CD8-positive, alpha-beta memory T cell (primary cell): ENCODE measurements around the gene MTA2. TPM values are rescaled to one million over a fixed set of nuclear protein-coding genes. Genes with fewer than 3 reads are reported as not detected.
"Not testable (repeated sequence)": the region's sequence is repeated elsewhere in the genome, so short reads cannot be mapped to it uniquely, and the experiment has no call there.

ENCODE experiments used
- CTCF ChIA-PET: fragments of 350-600 bp; sonication (Branson Sonifier 250); formaldehyde crosslinking; loops from one replicate; lab custom pipeline; 2021; ENCODE audit warnings: antibody characterized with exemption; lab: Charles Lee
- POLR2A ChIA-PET: fragments of 350-600 bp; sonication (Branson Sonifier 250); formaldehyde crosslinking; loops from one replicate; lab custom pipeline; 2021; ENCODE audit warnings: antibody characterized with exemption; lab: Charles Lee
- DNase-seq, 5 donors: peaks; one replicate each; pipeline versions ENCODE4 v3.0.0 to v3.0.0-alpha.2; 2020 to 2022; ENCODE audit warnings: mixed read lengths in 1 of 5
- H3K27ac ChIP-seq: one replicate; pipeline ENCODE4 v1.7.0; 2013; ENCODE audit warnings: low read depth, mild to moderate bottlenecking, low read length, moderate library complexity
- H3K27me3 ChIP-seq: 2 replicates; pipeline ENCODE4 v1.7.0; 2013; ENCODE audit warnings: low read length, mild to moderate bottlenecking; ENCODE audit not compliant: insufficient read depth, poor library complexity, severe bottlenecking
- H3K36me3 ChIP-seq: 2 replicates; pipeline ENCODE4 v1.7.0; 2013; ENCODE audit warnings: mild to moderate bottlenecking, low read length, moderate library complexity; ENCODE audit not compliant: insufficient read depth
- H3K4me1 ChIP-seq: 2 replicates; pipeline ENCODE4 v1.7.0; 2013; ENCODE audit warnings: mild to moderate bottlenecking, low read length, moderate library complexity; ENCODE audit not compliant: insufficient read depth
- H3K4me3 ChIP-seq: 2 replicates; pipeline ENCODE4 v1.7.0; 2013; ENCODE audit warnings: mild to moderate bottlenecking, low read length
- H3K9me3 ChIP-seq: 2 replicates; pipeline ENCODE4 v1.7.0; 2013; ENCODE audit warnings: mild to moderate bottlenecking, low read length
- H3K27ac Mint-ChIP-seq, 8 donors: one replicate each; pipeline ENCODE4 v1.8.0; 2020 to 2021; ENCODE audit warnings: mixed read lengths in 8 of 8, mild to moderate bottlenecking in 6 of 8, inconsistent platforms in 3 of 8, moderate library complexity in 3 of 8
- H3K27me3 Mint-ChIP-seq, 2 donors: one replicate each; pipeline ENCODE4 v1.8.0; 2020 to 2021; ENCODE audit warnings: mixed read lengths in 2 of 2, mild to moderate bottlenecking in 1 of 2, moderate library complexity in 1 of 2
- H3K36me3 Mint-ChIP-seq, 3 donors: one replicate each; pipeline ENCODE4 v1.8.0; 2020 to 2021; ENCODE audit warnings: mixed read lengths in 3 of 3, inconsistent platforms in 1 of 3, mild to moderate bottlenecking in 1 of 3
- H3K4me1 Mint-ChIP-seq, 3 donors: one replicate each; pipeline ENCODE4 v1.8.0; 2020 to 2021; ENCODE audit warnings: mixed read lengths in 3 of 3, inconsistent platforms in 1 of 3, mild to moderate bottlenecking in 1 of 3
- H3K4me3 Mint-ChIP-seq, 7 donors: one replicate each; pipeline ENCODE4 v1.8.0; 2020 to 2021; ENCODE audit warnings: mixed read lengths in 7 of 7, mild to moderate bottlenecking in 6 of 7, moderate library complexity in 4 of 7, inconsistent platforms in 2 of 7
- H3K9me3 Mint-ChIP-seq, 5 donors: one replicate each; pipeline ENCODE4 v1.8.0; 2020 to 2022; ENCODE audit warnings: mixed read lengths in 5 of 5, mild to moderate bottlenecking in 3 of 5, moderate library complexity in 2 of 5, inconsistent platforms in 1 of 5
- polyA plus RNA-seq: library from polyadenylated mRNA; unstranded; fragments of 300-500 nt; fragmentation: Illumina TruSeq; gene quantifications from one replicate; pipeline ENCODE4 v1.2.3, GENCODE V29; 2021
- total RNA-seq, 2 experiments: library from RNA; stranded (reverse); gene quantifications; one replicate each; pipeline ENCODE4 v1.2.3, GENCODE V29; 2021

MTA2 gene
- total RNA-seq, result 100 to 1,000 TPM; 248 to 263 TPM
- polyA plus RNA-seq, result 37.4 TPM

GRCh38 chr11:62601372-62602140 lies at the start of gene MTA2:
TSS of gene MTA2 (minus strand) at chr11:62601865. CDS start at chr11:62601450, 415 bp downstream.
- POLR2A ChIA-PET, result interaction anchor here (0.5 to 3.5 kb wide), 22 partner anchors 10 to 1538 kb away, joined by 3 to 63 read pairs (median 5); partner anchors contain the start of genes C11orf98, CSKMT, EEF1G and EML3
- CTCF ChIA-PET, result interaction anchor here (0.8 to 2.3 kb wide), 9 partner anchors 9 to 93 kb away, joined by 3 to 31 read pairs (median 4); partner anchors contain the start of genes B3GAT3, LBHD1, TUT1 and UQCC3
- peak; percentile 98 to 100 (median 99) for DNase-seq
- Mint-ChIP-seq H3K36me3 (peaks cover 20 to 83% (median 31%) of the 10 kb centered on the region in 3 donors), H3K4me1 (peaks cover 49 to 69% (median 52%) of the 10 kb centered on the region in 3 donors), H3K27ac (peak within 1 kb of the TSS; percentile 93 to 98 (median 96)), H3K27me3 (peaks cover 0 to 5% of the 10 kb centered on the region in 2 donors), H3K4me3 (peak within 1 kb of the TSS; percentile 91 to 97 (median 93)), H3K9me3 (no peaks in the 10 kb centered on the region)
- peak within 1 kb of the TSS; percentile 89 for H3K4me3 ChIP-seq
- no peaks in the 10 kb centered on the region for H3K27me3 ChIP-seq
- no peaks in the 10 kb centered on the region for H3K9me3 ChIP-seq
- peak within 1 kb of the TSS; percentile 86 for H3K27ac ChIP-seq
- H3K4me1 ChIP-seq, result peaks cover 29% of the 10 kb centered on the region
- H3K36me3 ChIP-seq, result peaks cover 42% of the 10 kb centered on the region

GRCh38 chr11:62650283-62650682 lies 48.6 kb upstream of the MTA2 start:
- H3K4me1 ChIP-seq, result peaks cover 28% of the 10 kb centered on the region
- peaks cover 11% of the 10 kb centered on the region for H3K36me3 ChIP-seq
- H3K27me3 ChIP-seq, DNase-seq, H3K4me3 ChIP-seq, H3K27me3 Mint-ChIP-seq, H3K27ac ChIP-seq, H3K9me3 Mint-ChIP-seq, H3K9me3 ChIP-seq: not testable (repeated sequence)
- Mint-ChIP-seq H3K4me1 (peaks cover 25 to 43% (median 33%) of the 10 kb centered on the region in 3 donors), H3K4me3 (peak overlapping the region in 2 of 7 donors; percentile 60 to 63), H3K27ac (peak overlapping the region in 3 of 8 donors; percentile 50 to 83 (median 60)), H3K36me3 (peaks cover 0 to 43% (median 3%) of the 10 kb centered on the region in 3 donors)
- POLR2A ChIA-PET, result interaction anchor here (1.0 to 1.7 kb wide), 2 partner anchors 14 to 59 kb away, joined by 5 to 7 read pairs; partner anchors contain the start of genes C11orf98, CSKMT and TUT1
- CTCF ChIA-PET, result interaction anchor here (1.1 to 2.3 kb wide), 3 partner anchors 15 to 59 kb away, joined by 3 to 9 read pairs (median 3); partner anchors contain the start of genes C11orf98 and CSKMT

DNA sequence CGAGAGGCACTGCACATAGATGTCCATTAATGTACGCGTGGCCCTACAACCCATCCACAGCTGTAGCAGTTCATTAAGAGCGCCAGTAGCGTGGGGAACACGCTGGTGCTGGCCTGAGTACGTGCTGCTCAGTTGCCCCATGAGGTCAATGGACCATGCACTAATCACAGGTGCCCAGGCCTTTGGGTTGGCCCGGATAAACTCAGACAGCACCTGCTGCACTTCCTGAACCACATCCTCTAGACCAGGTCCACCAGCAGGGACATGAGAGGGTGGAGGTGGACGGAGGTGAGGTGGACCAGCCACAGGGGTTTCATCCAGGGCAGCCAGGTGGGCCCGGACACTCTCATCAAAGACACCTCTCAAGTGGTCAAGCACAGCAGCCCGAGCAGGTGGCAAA lies 47.8 kb upstream of the MTA2 start:
- peak overlapping the region in 1 of 7 donors; percentile 60 for H3K4me3 Mint-ChIP-seq
- POLR2A ChIA-PET, result interaction anchor here (1.0 to 2.1 kb wide), 3 partner anchors 15 to 22 kb away, joined by 3 to 10 read pairs (median 7); partner anchors contain the start of genes C11orf98, CSKMT and LBHD1
- H3K27ac ChIP-seq, result no peak overlapping the region
- H3K36me3 ChIP-seq, result peaks cover 11% of the 10 kb centered on the region
- CTCF ChIA-PET, result interaction anchor here (1.1 to 2.3 kb wide), 6 partner anchors 13 to 225 kb away, joined by 3 to 11 read pairs (median 3); partner anchors contain the start of genes C11orf98, CSKMT and TUT1
- peaks cover 0 to 46% (median 3%) of the 10 kb centered on the region in 3 donors for H3K36me3 Mint-ChIP-seq
- H3K9me3 ChIP-seq, result no peaks in the 10 kb centered on the region
- H3K27me3 Mint-ChIP-seq, result peaks cover 0 to 7% of the 10 kb centered on the region in 2 donors
- peak overlapping the region in 3 of 8 donors; percentile 54 to 83 (median 58) for H3K27ac Mint-ChIP-seq
- no peaks in the 10 kb centered on the region for H3K27me3 ChIP-seq
- H3K4me3 ChIP-seq, result no peak overlapping the region
- H3K4me1 Mint-ChIP-seq, result peaks cover 29 to 50% (median 40%) of the 10 kb centered on the region in 3 donors
- peaks cover 0 to 3% (median 0%) of the 10 kb centered on the region in 5 donors for H3K9me3 Mint-ChIP-seq
- peaks cover 33% of the 10 kb centered on the region for H3K4me1 ChIP-seq
- DNase-seq, result no peak

GRCh38 chr11:62648967-62649364 lies 47.3 kb upstream of the MTA2 start:
- Histone ChIP-seq H3K4me1 (peaks cover 33% of the 10 kb centered on the region), H3K9me3 (no peaks in the 10 kb centered on the region), H3K27me3 (no peaks in the 10 kb centered on the region), H3K36me3 (peaks cover 11% of the 10 kb centered on the region), H3K4me3 (no peak overlapping the region), H3K27ac (no peak overlapping the region)
- peak overlapping the region in 1 of 7 donors; percentile 60 for H3K4me3 Mint-ChIP-seq
- H3K9me3 Mint-ChIP-seq, result peaks cover 0 to 3% (median 0%) of the 10 kb centered on the region in 5 donors
- H3K4me1 Mint-ChIP-seq, result peaks cover 31 to 51% (median 45%) of the 10 kb centered on the region in 3 donors
- DNase-seq, result no peak
- H3K36me3 Mint-ChIP-seq, result peaks cover 0 to 51% (median 3%) of the 10 kb centered on the region in 3 donors
- ChIA-PET CTCF (interaction anchor here (1.1 to 2.3 kb wide), 6 partner anchors 14 to 224 kb away, joined by 3 to 11 read pairs (median 5); partner anchors contain the start of genes C11orf98, CSKMT, MTA2 and TUT1), POLR2A (interaction anchor here (1.0 to 2.1 kb wide), 2 partner anchors 16 to 23 kb away, joined by 3 to 10 read pairs; partner anchors contain the start of genes C11orf98, CSKMT and LBHD1)
- H3K27ac Mint-ChIP-seq, result peak overlapping the region in 3 of 8 donors; percentile 29 to 83 (median 43)
- peaks cover 0 to 4% of the 10 kb centered on the region in 2 donors for H3K27me3 Mint-ChIP-seq

DNA sequence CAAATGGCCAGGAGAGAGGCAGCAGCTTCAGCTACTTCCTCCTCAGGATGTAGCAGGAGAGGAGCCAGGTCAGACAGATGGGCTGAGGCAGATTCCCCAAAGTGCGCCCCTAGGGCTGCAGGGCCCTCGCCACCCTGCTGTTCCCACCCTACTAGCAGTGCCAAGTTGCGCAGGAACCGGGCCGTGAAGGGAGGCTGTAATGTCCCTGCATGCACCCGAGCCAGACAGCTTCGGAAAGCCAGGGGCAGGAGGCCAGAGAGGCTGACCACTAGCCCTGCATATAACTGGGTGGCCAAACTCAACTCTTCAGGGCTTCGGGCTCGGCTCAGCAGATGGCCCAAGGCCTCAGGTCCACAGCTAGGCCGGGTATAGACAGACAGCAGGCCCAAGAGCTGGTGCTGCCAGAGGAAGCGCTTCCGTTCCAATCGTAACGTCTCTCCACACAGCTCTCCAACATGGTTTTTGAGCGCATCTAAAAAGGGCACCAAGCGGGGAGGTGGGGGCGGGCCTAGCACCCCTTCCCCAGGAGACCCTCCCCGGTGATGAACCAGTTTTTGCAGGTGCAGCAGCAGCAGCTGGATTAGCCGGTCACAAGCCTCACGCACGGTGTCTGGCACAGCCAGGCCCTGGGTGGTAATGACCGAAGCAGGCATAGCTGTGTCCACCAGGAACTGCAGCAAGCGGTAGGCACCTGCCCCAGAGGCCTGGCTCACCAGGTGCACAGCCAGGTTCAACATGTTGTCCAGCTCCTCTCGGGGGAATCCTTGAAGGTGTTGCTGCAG lies 46.7 kb upstream of the MTA2 start:
- CTCF ChIA-PET, result interaction anchor here (0.6 to 2.3 kb wide), 6 partner anchors 16 to 287 kb away, joined by 3 to 11 read pairs (median 5); partner anchors contain the start of genes C11orf98, CSKMT, MTA2 and TUT1
- POLR2A ChIA-PET, result interaction anchor here (1.0 to 2.1 kb wide), 2 partner anchors 17 to 24 kb away, joined by 3 to 10 read pairs; partner anchors contain the start of genes C11orf98, CSKMT and LBHD1
- Histone ChIP-seq H3K36me3 (peaks cover 11% of the 10 kb centered on the region), H3K9me3 (no peaks in the 10 kb centered on the region), H3K27me3 (no peaks in the 10 kb centered on the region), H3K27ac (no peak overlapping the region), H3K4me3 (no peak overlapping the region), H3K4me1 (peaks cover 33% of the 10 kb centered on the region)
- Mint-ChIP-seq H3K4me1 (peaks cover 28 to 48% (median 41%) of the 10 kb centered on the region in 3 donors), H3K36me3 (peaks cover 0 to 49% (median 3%) of the 10 kb centered on the region in 3 donors), H3K27me3 (peaks cover 0 to 1% of the 10 kb centered on the region in 2 donors), H3K9me3 (no peaks in the 10 kb centered on the region), H3K27ac (peak overlapping the region in 1 of 8 donors; percentile 83), H3K4me3 (no peak overlapping the region)
- DNase-seq, result no peak

GRCh38 chr11:62647609-62648005 lies 45.9 kb upstream of the MTA2 start:
- Histone ChIP-seq H3K4me1 (peaks cover 32% of the 10 kb centered on the region), H3K4me3 (no peak overlapping the region), H3K36me3 (peaks cover 13% of the 10 kb centered on the region), H3K27me3 (no peaks in the 10 kb centered on the region), H3K27ac (no peak overlapping the region), H3K9me3 (no peaks in the 10 kb centered on the region)
- CTCF ChIA-PET, result interaction anchor here (0.7 to 2.1 kb wide), 4 partner anchors 17 to 56 kb away, joined by 3 to 11 read pairs (median 5); partner anchors contain the start of genes LBHD1, TUT1 and UQCC3
- DNase-seq, result no peak
- Mint-ChIP-seq H3K27ac (no peak overlapping the region), H3K4me1 (peaks cover 24 to 48% (median 37%) of the 10 kb centered on the region in 3 donors), H3K4me3 (no peak overlapping the region), H3K9me3 (no peaks in the 10 kb centered on the region), H3K27me3 (no peaks in the 10 kb centered on the region), H3K36me3 (peaks cover 0 to 49% (median 3%) of the 10 kb centered on the region in 3 donors)
- POLR2A ChIA-PET, result interaction anchor here (1.1 to 2.5 kb wide), 4 partner anchors 18 to 107 kb away, joined by 3 to 17 read pairs (median 13); partner anchors contain the start of genes B3GAT3, C11orf98, CSKMT and TUT1
